ENCODE results near the gene ZNF398.

ZNF398 gene

DNA sequence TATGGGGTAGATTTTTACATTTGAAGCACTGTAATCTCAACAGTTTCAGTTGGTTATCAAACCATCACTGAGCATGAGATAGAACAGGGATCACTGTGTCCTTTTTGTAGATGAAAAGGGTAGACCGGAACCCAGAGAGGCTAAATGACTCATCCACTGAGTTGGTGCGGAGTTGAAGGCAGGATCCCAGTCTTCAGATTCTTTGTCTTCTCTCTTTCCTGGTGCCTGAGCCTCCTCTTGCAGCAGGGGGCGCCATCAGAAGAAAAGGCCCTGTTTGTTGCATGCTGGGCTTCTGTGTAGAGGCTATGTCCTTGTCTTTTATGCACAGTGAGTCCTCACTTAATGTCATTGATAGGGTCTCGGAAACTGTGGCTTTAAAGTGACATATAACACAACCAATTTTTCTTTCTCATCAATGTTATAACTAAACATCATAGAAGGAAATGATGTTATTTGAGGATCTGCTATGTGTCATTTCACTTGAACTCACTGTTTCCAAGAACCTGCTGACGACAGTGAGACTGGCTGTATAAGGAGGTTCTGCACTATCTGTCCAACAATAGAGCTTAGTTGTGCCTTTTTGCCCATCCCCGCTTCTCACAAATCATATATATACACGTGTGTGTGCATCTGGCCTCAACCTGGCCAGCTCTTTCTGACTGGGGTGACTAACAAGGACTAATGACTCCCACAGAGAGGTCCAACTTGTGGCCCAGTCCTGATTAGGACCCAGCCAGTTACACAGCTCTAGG lies 62.4 kb downstream of the ZNF398 start:
- no peak overlapping the region for H3K9ac ChIP-seq (ENCODE audit: insufficient read length, low read depth)
- peak; percentile 67 for DNase-seq (ENCODE audit: low read depth, low spot score)
- H3K4me1 ChIP-seq (ENCODE audit: insufficient read depth, insufficient read length) = peaks cover 4% of the 10 kb centered on the region
- TF ChIP-seq YY1 (IDR thresholded peaks at IDR 0.05; ENCODE audit: insufficient read depth, insufficient read length) (no peak), SUZ12 (IDR thresholded peaks at IDR 0.05; ENCODE audit: extremely low read depth, insufficient read depth, insufficient read length) (no peak), ZNF274 (IDR thresholded peaks at IDR 0.05; ENCODE audit: low read depth, low read length) (no peak)
- no peak overlapping the region for H3K4me3 ChIP-seq (ENCODE audit: insufficient read length, low read depth)
- no peaks in the 10 kb centered on the region for H3K9me3 ChIP-seq (ENCODE audit: insufficient read depth, low read length)
- H3K36me3 ChIP-seq (ENCODE audit: insufficient read depth, insufficient read length, low read length) = peaks cover 85% of the 10 kb centered on the region
- no peaks in the 10 kb centered on the region for H3K27me3 ChIP-seq (ENCODE audit: insufficient read depth, insufficient read length)

DNA sequence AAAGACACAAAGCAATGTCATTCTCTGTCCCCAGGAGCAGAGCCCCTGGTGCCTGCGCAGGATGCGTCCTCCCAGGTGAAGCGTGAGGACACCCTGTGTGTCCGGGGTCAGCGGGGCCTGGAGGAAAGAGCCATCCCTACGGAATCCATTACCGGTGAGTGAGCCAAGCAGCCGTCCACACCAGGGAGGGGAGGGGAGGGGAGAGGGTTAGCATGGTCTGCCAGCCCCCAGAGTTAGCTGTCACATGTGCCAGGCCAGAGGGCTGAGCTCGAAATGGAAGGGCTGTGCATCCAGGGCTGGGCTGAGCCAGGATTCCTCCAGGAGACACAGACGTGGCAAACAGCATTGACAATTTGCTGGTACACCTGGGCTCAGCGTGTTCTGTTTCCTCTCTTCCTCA lies 63.3 kb downstream of the ZNF398 start:
- peaks cover 93% of the 10 kb centered on the region for H3K36me3 ChIP-seq (ENCODE audit: insufficient read depth, insufficient read length, low read length)
- no peak overlapping the region for H3K4me3 ChIP-seq (ENCODE audit: insufficient read length, low read depth)
- H3K4me1 ChIP-seq (ENCODE audit: insufficient read depth, insufficient read length) = peaks cover 2% of the 10 kb centered on the region
- H3K9ac ChIP-seq (ENCODE audit: insufficient read length, low read depth) = no peak overlapping the region
- DNase-seq (ENCODE audit: low read depth, low spot score) = no peak
- no peaks in the 10 kb centered on the region for H3K9me3 ChIP-seq (ENCODE audit: insufficient read depth, low read length)
- H3K27me3 ChIP-seq (ENCODE audit: insufficient read depth, insufficient read length) = no peaks in the 10 kb centered on the region
- TF ChIP-seq YY1 (IDR thresholded peaks at IDR 0.05; ENCODE audit: insufficient read depth, insufficient read length) = no peak
- TF ChIP-seq SUZ12 (IDR thresholded peaks at IDR 0.05; ENCODE audit: extremely low read depth, insufficient read depth, insufficient read length) = no peak

DNA sequence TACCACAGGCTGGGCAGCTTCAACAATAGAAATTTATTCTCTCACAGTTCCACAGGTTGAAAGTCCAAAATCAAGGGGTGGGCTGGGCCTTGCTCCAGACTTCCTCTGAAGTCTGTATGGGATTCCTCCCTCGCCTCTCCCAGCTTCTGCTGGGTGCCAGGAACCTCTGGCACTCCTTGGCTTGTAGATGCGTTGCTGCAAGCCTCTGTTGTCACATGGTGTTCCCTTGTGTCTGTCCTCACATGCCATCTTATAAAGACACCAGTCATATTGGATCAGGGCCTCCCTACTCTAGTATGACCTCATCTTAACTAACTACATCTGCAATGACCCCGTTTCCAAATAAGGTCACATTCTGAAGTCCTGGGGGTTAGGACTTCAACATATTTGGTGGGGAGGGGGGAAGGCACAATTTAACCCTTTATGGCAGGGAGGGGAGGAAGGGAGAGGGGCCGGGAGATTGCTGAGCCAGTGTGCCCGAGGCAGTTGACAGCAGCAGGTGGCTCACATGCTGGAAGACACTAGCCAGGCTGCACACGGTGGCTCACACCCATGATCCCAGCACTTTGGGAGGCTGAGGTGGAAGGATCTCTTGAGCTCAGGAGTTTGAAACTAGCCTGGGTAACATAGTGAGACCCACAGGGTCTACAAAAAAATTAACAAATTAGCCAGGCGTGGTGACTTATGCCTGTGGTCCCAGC lies 66.9 kb downstream of the ZNF398 start:
- no peak for TF ChIP-seq YY1 (IDR thresholded peaks at IDR 0.05; ENCODE audit: insufficient read depth, insufficient read length)
- no peak for TF ChIP-seq ZNF274 (IDR thresholded peaks at IDR 0.05; ENCODE audit: low read depth, low read length)
- TF ChIP-seq SUZ12 (IDR thresholded peaks at IDR 0.05; ENCODE audit: extremely low read depth, insufficient read depth, insufficient read length) = no peak
- DNase-seq (ENCODE audit: low read depth, low spot score) = no peak

DNA sequence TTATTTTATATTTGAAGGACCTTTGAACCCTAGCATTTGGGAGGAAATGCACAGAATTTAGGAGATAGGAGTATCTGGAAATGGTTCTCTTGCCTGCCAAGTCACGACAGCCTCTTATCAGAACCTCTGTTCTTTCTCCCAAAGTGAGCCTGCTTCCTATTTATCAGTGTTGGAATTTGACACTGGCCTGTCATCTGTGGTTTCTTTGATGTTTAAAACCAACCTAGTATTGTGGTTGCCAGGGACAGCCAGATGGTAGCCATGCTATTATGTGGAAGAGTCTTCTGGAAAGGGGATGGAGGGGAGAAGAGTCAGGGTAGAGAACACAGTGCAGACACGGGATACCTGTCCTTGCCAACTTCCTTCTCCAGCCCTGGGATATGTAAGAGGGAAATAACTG lies 69.1 kb downstream of the ZNF398 start:
- DNase-seq (ENCODE audit: low read depth, low spot score) = no peak
- Histone ChIP-seq H3K4me3 (ENCODE audit: insufficient read length, low read depth) (no peak overlapping the region), H3K9ac (ENCODE audit: insufficient read length, low read depth) (no peak overlapping the region), H3K4me1 (ENCODE audit: insufficient read depth, insufficient read length) (peaks cover 3% of the 10 kb centered on the region), H3K27me3 (ENCODE audit: insufficient read depth, insufficient read length) (no peaks in the 10 kb centered on the region), H3K9me3 (ENCODE audit: insufficient read depth, low read length) (no peaks in the 10 kb centered on the region), H3K36me3 (ENCODE audit: insufficient read depth, insufficient read length, low read length) (peaks cover 84% of the 10 kb centered on the region)
- no peak for TF ChIP-seq ZNF274 (IDR thresholded peaks at IDR 0.05; ENCODE audit: low read depth, low read length)
- TF ChIP-seq YY1 (IDR thresholded peaks at IDR 0.05; ENCODE audit: insufficient read depth, insufficient read length) = no peak
- no peak for TF ChIP-seq SUZ12 (IDR thresholded peaks at IDR 0.05; ENCODE audit: extremely low read depth, insufficient read depth, insufficient read length)

More for the DNA sequence above, 66.9 kb downstream of the ZNF398 start:
- no peaks in the 10 kb centered on the region for H3K27me3 ChIP-seq (ENCODE audit: insufficient read depth, insufficient read length)
- H3K4me1 ChIP-seq (ENCODE audit: insufficient read depth, insufficient read length) = no peaks in the 10 kb centered on the region
- no peak overlapping the region for H3K4me3 ChIP-seq (ENCODE audit: insufficient read length, low read depth)
- no peaks in the 10 kb centered on the region for H3K9me3 ChIP-seq (ENCODE audit: insufficient read depth, low read length)
- peaks cover 97% of the 10 kb centered on the region for H3K36me3 ChIP-seq (ENCODE audit: insufficient read depth, insufficient read length, low read length)
- H3K9ac ChIP-seq (ENCODE audit: insufficient read length, low read depth) = no peak overlapping the region

DNA sequence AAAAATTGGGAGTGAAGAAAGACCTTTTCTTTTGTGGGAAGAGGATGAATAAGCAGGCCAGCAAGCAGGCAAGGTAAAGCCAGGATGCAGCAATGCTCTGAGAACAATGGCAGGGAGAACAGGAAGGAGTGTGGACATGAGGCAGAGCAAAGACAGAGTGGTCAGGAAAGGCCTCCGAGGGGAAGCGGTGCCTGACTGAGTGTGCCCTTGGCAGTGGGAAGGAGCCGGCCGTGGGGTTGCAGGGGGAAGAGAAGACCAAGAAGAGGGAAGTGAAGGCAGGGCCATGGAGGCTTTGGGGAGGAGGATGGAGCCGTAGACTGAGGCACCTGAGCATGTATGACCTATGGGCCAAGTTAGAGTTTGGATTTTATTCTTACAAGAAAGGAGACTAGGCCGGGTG lies 70.3 kb downstream of the ZNF398 start:
- TF ChIP-seq ZNF274 (IDR thresholded peaks at IDR 0.05; ENCODE audit: low read depth, low read length) = no peak
- TF ChIP-seq SUZ12 (IDR thresholded peaks at IDR 0.05; ENCODE audit: extremely low read depth, insufficient read depth, insufficient read length) = no peak
- no peak for TF ChIP-seq YY1 (IDR thresholded peaks at IDR 0.05; ENCODE audit: insufficient read depth, insufficient read length)
- Histone ChIP-seq H3K27me3 (ENCODE audit: insufficient read depth, insufficient read length) (no peaks in the 10 kb centered on the region), H3K4me1 (ENCODE audit: insufficient read depth, insufficient read length) (peaks cover 3% of the 10 kb centered on the region), H3K9me3 (ENCODE audit: insufficient read depth, low read length) (no peaks in the 10 kb centered on the region), H3K9ac (ENCODE audit: insufficient read length, low read depth) (no peak overlapping the region), H3K4me3 (ENCODE audit: insufficient read length, low read depth) (no peak overlapping the region), H3K36me3 (ENCODE audit: insufficient read depth, insufficient read length, low read length) (peaks cover 80% of the 10 kb centered on the region)
- DNase-seq (ENCODE audit: low read depth, low spot score) = no peak

DNA sequence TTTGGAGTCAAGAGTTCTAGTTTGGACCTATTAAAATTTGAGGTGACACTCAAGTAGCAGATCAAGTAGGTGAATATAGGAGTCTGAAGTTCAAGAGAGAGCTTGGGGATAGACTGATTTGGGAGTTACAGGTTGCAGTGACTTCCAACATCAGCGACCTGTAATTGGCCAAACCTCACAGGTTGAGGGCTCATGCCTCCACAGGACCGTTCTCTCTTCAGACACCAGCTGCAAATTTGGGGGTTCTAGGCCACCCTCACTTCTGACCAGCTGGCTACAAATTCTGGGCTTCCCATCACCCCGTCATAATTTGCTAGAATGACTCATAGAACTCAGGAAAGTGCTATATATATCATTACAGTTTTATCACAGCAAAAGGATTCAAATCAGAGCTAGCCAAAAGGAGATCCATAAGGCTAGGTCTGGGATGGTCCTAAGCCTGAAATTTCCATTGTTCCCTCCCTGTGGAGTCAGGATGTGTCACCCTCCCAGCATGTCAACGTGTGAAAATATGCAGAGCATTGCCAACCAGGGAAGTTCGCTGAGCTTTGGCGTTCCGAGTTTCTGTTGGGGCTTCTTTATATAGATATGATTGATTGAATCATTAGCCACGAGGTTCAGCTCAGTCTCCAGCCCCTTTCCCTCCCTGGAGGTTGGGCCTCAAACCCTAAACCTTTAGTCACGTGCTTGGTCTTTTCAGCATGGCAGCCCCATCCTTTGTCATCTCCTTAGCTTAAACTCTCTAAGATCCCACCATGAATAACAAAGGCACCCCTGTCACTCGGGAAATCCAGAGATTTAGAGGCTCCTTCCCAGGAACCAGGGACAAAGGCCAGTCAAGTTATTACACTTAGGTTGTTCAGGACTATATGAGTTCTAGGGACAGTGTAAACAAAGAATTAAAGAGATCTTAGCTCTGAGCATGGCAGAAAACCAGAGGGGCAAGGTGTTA lies 71.5 kb downstream of the ZNF398 start:
- no peaks in the 10 kb centered on the region for H3K9me3 ChIP-seq (ENCODE audit: insufficient read depth, low read length)
- no peaks in the 10 kb centered on the region for H3K27me3 ChIP-seq (ENCODE audit: insufficient read depth, insufficient read length)
- TF ChIP-seq YY1 (IDR thresholded peaks at IDR 0.05; ENCODE audit: insufficient read depth, insufficient read length) (no peak), ZNF274 (IDR thresholded peaks at IDR 0.05; ENCODE audit: low read depth, low read length) (no peak), SUZ12 (IDR thresholded peaks at IDR 0.05; ENCODE audit: extremely low read depth, insufficient read depth, insufficient read length) (no peak)
- H3K4me3 ChIP-seq (ENCODE audit: insufficient read length, low read depth) = no peak overlapping the region
- H3K36me3 ChIP-seq (ENCODE audit: insufficient read depth, insufficient read length, low read length) = peaks cover 74% of the 10 kb centered on the region
- no peak overlapping the region for H3K9ac ChIP-seq (ENCODE audit: insufficient read length, low read depth)
- peak; percentile 63 for DNase-seq (ENCODE audit: low read depth, low spot score)
- peaks cover 3% of the 10 kb centered on the region for H3K4me1 ChIP-seq (ENCODE audit: insufficient read depth, insufficient read length)
